Transverse colon (tissue), 4 donors: ENCODE results near the gene PSTPIP1. TPM values are rescaled to one million over a fixed set of nuclear protein-coding genes. Genes with fewer than 3 reads are reported as not detected.
A peak's percentile ranks its signal among the peaks of the same experiment; 100 is the strongest.

ENCODE experiments used
- DNase-seq: peaks from one replicate; pipeline ENCODE4 v3.0.0-alpha.2; 2019
- H3K27ac ChIP-seq, 4 donors: fragments of 200-600 bp; sonication (generic); 2 replicates each; pipeline ENCODE4 v1.5.1; 2016 to 2018; ENCODE audit warnings: inconsistent platforms in 4 of 4
- H3K27me3 ChIP-seq: fragments of 200-600 bp; sonication (generic); 2 replicates; pipeline ENCODE4 v1.5.1; 2017; ENCODE audit warnings: inconsistent platforms
- H3K36me3 ChIP-seq, 4 donors: fragments of 200-600 bp; sonication (generic); 2 replicates each; pipeline ENCODE4 v1.5.1; 2017 to 2019; ENCODE audit warnings: inconsistent platforms in 4 of 4
- H3K4me1 ChIP-seq, 4 donors: fragments of 200-600 bp; sonication (generic); 2 replicates each; pipeline ENCODE4 v1.5.1; 2017 to 2020; ENCODE audit warnings: inconsistent platforms in 4 of 4
- H3K4me3 ChIP-seq, 4 donors: fragments of 200-600 bp; sonication (generic); 1 replicate in 1 of 4; 2 replicates in 3 of 4; pipeline versions ENCODE4 v1.5.1 to v1.6.1; 2017 to 2019; ENCODE audit warnings: inconsistent platforms in 4 of 4
- H3K9me3 ChIP-seq, 2 donors: fragments of 200-600 bp; sonication (generic); 2 replicates each; pipeline ENCODE4 v1.5.1; 2017 to 2019; ENCODE audit warnings: inconsistent platforms in 2 of 2
- CTCF ChIP-seq, 5 experiments: fragments of 200-600 bp in 3 of 5; fragments of 450-650 bp in 2 of 5; sonication (generic) in 3 of 5; IDR thresholded peaks; 1 replicate in 2 of 5; 2 replicates in 3 of 5; pipeline ENCODE4 v1.5.1; 2016 to 2017; ENCODE audit warnings: antibody characterized with exemption in 5 of 5, inconsistent platforms in 3 of 5, mild to moderate bottlenecking in 2 of 5, moderate library complexity in 1 of 5
- EP300 ChIP-seq: sonication (generic); formaldehyde crosslinking; IDR thresholded peaks from one replicate; pipeline ENCODE4 v1.6.1; 2017; ENCODE audit warnings: antibody characterized with exemption, low read depth
- POLR2A ChIP-seq: fragments of 450-650 bp; IDR thresholded peaks from one replicate; pipeline ENCODE4 v1.6.1; 2016; ENCODE audit warnings: antibody characterized with exemption, mild to moderate bottlenecking, moderate library complexity
- POLR2AphosphoS5 ChIP-seq, 3 donors: sonication (generic); formaldehyde crosslinking; IDR thresholded peaks; one replicate each; pipeline ENCODE4 v1.6.1; 2016; ENCODE audit warnings: antibody characterized with exemption in 3 of 3
- WGBS, 2 donors: methylation state at CpG; one replicate each; pipeline ENCODE4 v1.1.5; 2018; ENCODE audit warnings: low coverage in 1 of 2; 5-methylcytosine and 5-hydroxymethylcytosine counted together
- in situ Hi-C, 4 donors: fragments of 200-750 bp; cut with MboI; loops; one replicate each; pipeline versions ENCODE4 v1.15.0 to v1.15.1; 2017; ENCODE audit warnings: low sequenced_read_pairs in 3 of 4, low pct_ligation_motif_present in 1 of 4, low pct_unique_long_range_greater_than_20kb in 1 of 4
- intact Hi-C: fragments of 100-400 bp; cut with DNase I; formaldehyde crosslinking; loops from one replicate; pipeline ENCODE4 v1.15.1; 2023; ENCODE audit warnings: low total_unique reads
- total RNA-seq, 4 donors: library from RNA; depleted of rRNA; stranded (reverse); fragments of >200 nt; gene quantifications; one replicate each; pipeline ENCODE4 v1.1.0, GENCODE V29; 2016

Gene PSTPIP1
- total RNA-seq, 4 donors from 2014 or later, result 1.4 to 35.2 (median 8.7) TPM

GRCh38 chr15:77030048-77030927 lies 35.4 kb downstream of the PSTPIP1 start:
- intact Hi-C loops, result no loop called here
- WGBS, 2 donors, result 71% methylated on average over 22 of the region's 22 CpGs; no CpG with 5 or more reads in 1 of the 2 donors
- H3K36me3 ChIP-seq, result no peaks in the 10 kb centered on the region
- no peak overlapping the region for H3K4me3 ChIP-seq
- peak; percentile 28 for DNase-seq
- H3K4me1 ChIP-seq, result peaks cover 5 to 33% (median 20%) of the 10 kb centered on the region in 4 donors
- no peaks in the 10 kb centered on the region for H3K9me3 ChIP-seq
- TF ChIP-seq POLR2AphosphoS5 (IDR thresholded peaks at IDR 0.05), result no peak
- TF ChIP-seq EP300, result no peak
- TF ChIP-seq POLR2A, result no peak
- H3K27me3 ChIP-seq, result peaks cover 6% of the 10 kb centered on the region
- in situ Hi-C loops, result no loop called here
- no peak overlapping the region for H3K27ac ChIP-seq

- Histone ChIP-seq H3K27me3 (peaks cover 6% of the 10 kb centered on the region), H3K4me1 (peaks cover 5 to 33% (median 20%) of the 10 kb centered on the region in 4 donors), H3K4me3 (no peak overlapping the region), H3K27ac (no peak overlapping the region), H3K36me3 (no peaks in the 10 kb centered on the region), H3K9me3 (no peaks in the 10 kb centered on the region)
- WGBS, 2 donors, result 77% methylated on average over 10 of the region's 10 CpGs; no CpG with 5 or more reads in 1 of the 2 donors
- peak; percentile 7 for DNase-seq
- in situ Hi-C loops (no loop called here), intact Hi-C loops (no loop called here)
- no peak for TF ChIP-seq POLR2AphosphoS5 (IDR thresholded peaks at IDR 0.05)
- TF ChIP-seq EP300, result no peak
- TF ChIP-seq CTCF (IDR thresholded peaks at IDR 0.05), result no peak
- TF ChIP-seq POLR2A, result no peak
These were observed 36.0 kb downstream of the PSTPIP1 start for GRCh38 chr15:77030928-77031375.

GRCh38 chr15:77031376-77032050 lies 36.6 kb downstream of the PSTPIP1 start:
- in situ Hi-C loops, result no loop called here
- Histone ChIP-seq H3K27me3 (peaks cover 6% of the 10 kb centered on the region), H3K27ac (no peak overlapping the region), H3K36me3 (no peaks in the 10 kb centered on the region), H3K4me1 (peaks cover 5 to 33% (median 20%) of the 10 kb centered on the region in 4 donors), H3K4me3 (no peak overlapping the region), H3K9me3 (no peaks in the 10 kb centered on the region)
- TF ChIP-seq POLR2AphosphoS5 (IDR thresholded peaks at IDR 0.05), result no peak
- TF ChIP-seq CTCF (IDR thresholded peaks at IDR 0.05), result no peak
- TF ChIP-seq POLR2A, result no peak
- no peak for TF ChIP-seq EP300
- intact Hi-C loops, result no loop called here
- DNase-seq, result peak; percentile 26
- WGBS, 2 donors, result 75% methylated on average over 11 of the region's 12 CpGs; no CpG with 5 or more reads in 1 of the 2 donors

- Histone ChIP-seq H3K27ac (no peak overlapping the region), H3K36me3 (no peaks in the 10 kb centered on the region), H3K9me3 (no peaks in the 10 kb centered on the region), H3K4me1 (peaks cover 5 to 33% (median 20%) of the 10 kb centered on the region in 4 donors), H3K4me3 (no peak overlapping the region), H3K27me3 (peaks cover 6% of the 10 kb centered on the region)
- in situ Hi-C loops (no loop called here), intact Hi-C loops (no loop called here)
- TF ChIP-seq EP300 (no peak), CTCF (IDR thresholded peaks at IDR 0.05) (no peak)
- DNase-seq, result peak; percentile 7
- 91% methylated on average over 21 of the region's 22 CpGs; no CpG with 5 or more reads in 1 of the 2 donors for WGBS, 2 donors
These were observed 37.2 kb downstream of the PSTPIP1 start for GRCh38 chr15:77032052-77032646.
